ENCODE results near the gene KCNAB1. TPM values are rescaled to one million over a fixed set of nuclear protein-coding genes. Genes with fewer than 3 reads are reported as not detected.

Gene KCNAB1
- total and polyA plus RNA-seq, 4 donors = 0.76 to 2.8 (median 1.0) TPM

- TF ChIP-seq SP1 (IDR thresholded peaks at IDR 0.05) (no peak), RAD21 (IDR thresholded peaks at IDR 0.05) (no peak), NR2F2 (IDR thresholded peaks at IDR 0.05) (no peak), GABPA (IDR thresholded peaks at IDR 0.05 in 1 of 2, conservative IDR thresholded peaks at IDR 0.05 in 1 of 2) (no peak), HNF4A (conservative IDR thresholded peaks at IDR 0.05) (no peak), ZBTB33 (IDR thresholded peaks at IDR 0.05) (no peak), CTCF (IDR thresholded peaks at IDR 0.05; ENCODE audit: low read depth, low read length, missing input control) (no peak)
- TF ChIP-seq, protein P1, sequence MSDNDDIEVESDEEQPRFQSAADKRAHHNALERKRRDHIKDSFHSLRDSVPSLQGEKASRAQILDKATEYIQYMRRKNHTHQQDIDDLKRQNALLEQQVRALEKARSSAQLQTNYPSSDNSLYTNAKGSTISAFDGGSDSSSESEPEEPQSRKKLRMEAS (IDR thresholded peaks at IDR 0.05) = no peak
- H3K36me3 ChIP-seq (ENCODE audit: control insufficient read depth in 4 of 4, insufficient read depth in 3 of 4, low read depth in 1 of 4, low read length in 3 of 4) = no peaks in the 10 kb centered on the region
- 96% methylated on average over 1 of the region's 1 CpG for WGBS
- H3K4me3 ChIP-seq (ENCODE audit: low read depth in 1 of 3, low read length in 3 of 3) = no peak overlapping the region
- H3K4me1 ChIP-seq (ENCODE audit: control insufficient read depth in 4 of 4, insufficient read depth in 4 of 4, low read length in 3 of 4) = no peaks in the 10 kb centered on the region
- H3K9me3 ChIP-seq (ENCODE audit: control insufficient read depth in 4 of 4, low read length in 3 of 4) = no peaks in the 10 kb centered on the region
- no peak for DNase-seq (ENCODE audit: low spot score)
- H3K27ac ChIP-seq (ENCODE audit: low read depth in 1 of 2, low read length in 2 of 2) = no peak overlapping the region
- H3K9ac ChIP-seq (ENCODE audit: low read depth in 1 of 2, low read length in 2 of 2) = no peak overlapping the region
- no peaks in the 10 kb centered on the region for H3K27me3 ChIP-seq (ENCODE audit: control insufficient read depth in 4 of 4, insufficient read depth in 4 of 4, low read length in 3 of 4)
Observed at GRCh38 chr3:156184156-156184555, 63.8 kb downstream of the KCNAB1 start.

DNA sequence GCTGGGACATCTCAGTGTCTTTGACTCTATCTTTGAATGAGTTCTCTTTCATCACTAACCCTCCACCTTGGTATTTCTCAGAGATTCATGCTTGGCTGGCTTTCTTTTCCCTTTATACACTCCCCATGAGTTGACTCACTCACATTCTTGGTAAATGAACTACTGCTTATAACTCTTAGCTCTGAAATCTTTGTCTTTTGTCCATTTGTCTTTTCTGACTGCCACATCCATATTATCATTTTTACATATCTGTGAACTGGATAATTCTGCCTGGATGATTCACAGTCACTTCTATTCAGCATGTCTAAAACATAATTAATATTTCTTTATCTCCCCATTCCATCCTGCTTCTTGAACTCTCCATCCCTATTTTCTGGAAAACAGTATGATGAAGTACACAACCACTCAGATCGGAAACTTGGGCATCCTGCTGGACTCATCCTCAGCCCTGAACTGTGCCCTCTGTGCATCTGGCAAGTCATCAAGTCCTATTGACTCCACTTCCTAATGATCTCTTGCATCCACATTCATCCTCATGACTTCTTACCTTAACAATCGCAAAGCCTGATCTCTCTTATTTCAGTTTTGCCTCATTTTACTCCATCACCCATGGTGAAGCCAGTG is 66.9 kb downstream of the KCNAB1 start:
- no peaks in the 10 kb centered on the region for H3K4me1 ChIP-seq (ENCODE audit: control insufficient read depth in 4 of 4, insufficient read depth in 4 of 4, low read length in 3 of 4)
- H3K27ac ChIP-seq (ENCODE audit: low read depth in 1 of 2, low read length in 2 of 2) = no peak overlapping the region
- H3K9me3 ChIP-seq (ENCODE audit: control insufficient read depth in 4 of 4, low read length in 3 of 4) = no peaks in the 10 kb centered on the region
- no peaks in the 10 kb centered on the region for H3K27me3 ChIP-seq (ENCODE audit: control insufficient read depth in 4 of 4, insufficient read depth in 4 of 4, low read length in 3 of 4)
- no peaks in the 10 kb centered on the region for H3K36me3 ChIP-seq (ENCODE audit: control insufficient read depth in 4 of 4, insufficient read depth in 3 of 4, low read depth in 1 of 4, low read length in 3 of 4)
- no peak overlapping the region for H3K4me3 ChIP-seq (ENCODE audit: low read depth in 1 of 3, low read length in 3 of 3)
- no peak overlapping the region for H3K9ac ChIP-seq (ENCODE audit: low read depth in 1 of 2, low read length in 2 of 2)
- DNase-seq (ENCODE audit: low spot score) = no peak
- 91% methylated on average over 2 of the region's 2 CpGs for WGBS
- TF ChIP-seq, protein P2, sequence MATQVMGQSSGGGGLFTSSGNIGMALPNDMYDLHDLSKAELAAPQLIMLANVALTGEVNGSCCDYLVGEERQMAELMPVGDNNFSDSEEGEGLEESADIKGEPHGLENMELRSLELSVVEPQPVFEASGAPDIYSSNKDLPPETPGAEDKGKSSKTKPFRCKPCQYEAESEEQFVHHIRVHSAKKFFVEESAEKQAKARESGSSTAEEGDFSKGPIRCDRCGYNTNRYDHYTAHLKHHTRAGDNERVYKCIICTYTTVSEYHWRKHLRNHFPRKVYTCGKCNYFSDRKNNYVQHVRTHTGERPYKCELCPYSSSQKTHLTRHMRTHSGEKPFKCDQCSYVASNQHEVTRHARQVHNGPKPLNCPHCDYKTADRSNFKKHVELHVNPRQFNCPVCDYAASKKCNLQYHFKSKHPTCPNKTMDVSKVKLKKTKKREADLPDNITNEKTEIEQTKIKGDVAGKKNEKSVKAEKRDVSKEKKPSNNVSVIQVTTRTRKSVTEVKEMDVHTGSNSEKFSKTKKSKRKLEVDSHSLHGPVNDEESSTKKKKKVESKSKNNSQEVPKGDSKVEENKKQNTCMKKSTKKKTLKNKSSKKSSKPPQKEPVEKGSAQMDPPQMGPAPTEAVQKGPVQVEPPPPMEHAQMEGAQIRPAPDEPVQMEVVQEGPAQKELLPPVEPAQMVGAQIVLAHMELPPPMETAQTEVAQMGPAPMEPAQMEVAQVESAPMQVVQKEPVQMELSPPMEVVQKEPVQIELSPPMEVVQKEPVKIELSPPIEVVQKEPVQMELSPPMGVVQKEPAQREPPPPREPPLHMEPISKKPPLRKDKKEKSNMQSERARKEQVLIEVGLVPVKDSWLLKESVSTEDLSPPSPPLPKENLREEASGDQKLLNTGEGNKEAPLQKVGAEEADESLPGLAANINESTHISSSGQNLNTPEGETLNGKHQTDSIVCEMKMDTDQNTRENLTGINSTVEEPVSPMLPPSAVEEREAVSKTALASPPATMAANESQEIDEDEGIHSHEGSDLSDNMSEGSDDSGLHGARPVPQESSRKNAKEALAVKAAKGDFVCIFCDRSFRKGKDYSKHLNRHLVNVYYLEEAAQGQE (IDR thresholded peaks at IDR 0.05) = no peak
- no peak for TF ChIP-seq FOXA2 (IDR thresholded peaks at IDR 0.05)
- TF ChIP-seq FOXA1 (IDR thresholded peaks at IDR 0.05) = no peak
- TF ChIP-seq GABPA (IDR thresholded peaks at IDR 0.05 in 1 of 2, conservative IDR thresholded peaks at IDR 0.05 in 1 of 2) = no peak
- no peak for TF ChIP-seq EGR1 (IDR thresholded peaks at IDR 0.05; ENCODE audit: low read depth in 2 of 2)
- no peak for TF ChIP-seq ZBTB33 (IDR thresholded peaks at IDR 0.05)
- no peak for TF ChIP-seq NR2F2 (IDR thresholded peaks at IDR 0.05)
- TF ChIP-seq RXRA (IDR thresholded peaks at IDR 0.05) = no peak
- TF ChIP-seq CTCF (IDR thresholded peaks at IDR 0.05; ENCODE audit: low read depth, low read length, missing input control) = no peak

Data from liver (tissue), 9 donors.